GM19035 (cell line): ENCODE measurements around the gene TNS1.

Experiments used
- ATAC-seq: cut with Tn5 transposase; IDR thresholded peaks from one replicate; pipeline ENCODE4 v1.9.1; 2021; ENCODE audit not compliant: unreplicated experiment

TNS1 gene

GRCh38 chr2:217803653-217803960 lies 199.2 kb downstream of the TNS1 start:
- ATAC-seq: no peak

- ATAC-seq: no peak
These were observed 199.7 kb downstream of the TNS1 start for GRCh38 chr2:217802876-217803652.

- ATAC-seq: no peak
These were observed 200.5 kb downstream of the TNS1 start for GRCh38 chr2:217802266-217802665.

GRCh38 chr2:217801711-217802110 lies 201.1 kb downstream of the TNS1 start:
- ATAC-seq: no peak

- ATAC-seq: no peak
These were observed 201.7 kb downstream of the TNS1 start for GRCh38 chr2:217801115-217801531.

- no peak for ATAC-seq
These were observed 202.2 kb downstream of the TNS1 start for GRCh38 chr2:217800433-217801114.

- no peak for ATAC-seq
These were observed 203.0 kb downstream of the TNS1 start for GRCh38 chr2:217799563-217800432.

- no peak for ATAC-seq
These were observed 203.8 kb downstream of the TNS1 start for GRCh38 chr2:217798743-217799562.

- no peak for ATAC-seq
These were observed 204.6 kb downstream of the TNS1 start for GRCh38 chr2:217798191-217798590.

GRCh38 chr2:217797661-217798069 lies 205.1 kb downstream of the TNS1 start:
- no peak for ATAC-seq

GRCh38 chr2:217797165-217797564 lies 205.6 kb downstream of the TNS1 start:
- ATAC-seq: no peak

- no peak for ATAC-seq
These were observed 206.9 kb downstream of the TNS1 start for GRCh38 chr2:217795706-217796465.

GRCh38 chr2:217795067-217795466 lies 207.7 kb downstream of the TNS1 start:
- ATAC-seq: no peak

- no peak for ATAC-seq
These were observed 208.4 kb downstream of the TNS1 start for GRCh38 chr2:217794133-217794986.

GRCh38 chr2:217793566-217794132 lies 209.1 kb downstream of the TNS1 start:
- ATAC-seq: no peak

- ATAC-seq: no peak
These were observed 209.9 kb downstream of the TNS1 start for GRCh38 chr2:217792626-217793527.

GRCh38 chr2:217791551-217791950 lies 211.2 kb downstream of the TNS1 start:
- no peak for ATAC-seq
